ENCODE results near the gene AZIN2.

Gene AZIN2

DNA sequence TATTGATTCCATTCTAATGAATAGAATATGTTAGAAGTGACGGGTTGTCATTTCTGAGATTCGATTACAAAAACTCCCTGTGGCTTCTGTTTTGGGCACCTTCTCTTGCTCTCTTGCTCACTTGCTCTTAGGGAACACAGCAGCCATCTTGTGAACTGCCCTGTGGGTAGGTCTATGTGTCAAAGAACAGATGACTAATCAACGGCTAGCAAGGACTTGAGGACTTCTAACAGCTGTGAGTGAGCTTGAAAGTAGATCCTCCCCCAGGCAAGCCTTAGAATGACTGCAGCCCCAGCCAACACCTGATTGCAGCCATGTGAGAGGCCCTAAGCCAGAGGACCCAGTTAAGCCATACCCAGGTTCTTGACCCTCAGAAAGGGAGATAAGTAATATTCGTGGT is 49.3 kb downstream of the AZIN2 start:
- Histone ChIP-seq H2AFZ (ENCODE audit: low read depth, low read length, severe bottlenecking) (no peak overlapping the region), H3F3A (ENCODE audit: insufficient read depth) (peaks cover 8% of the 10 kb centered on the region; the same call in 1 of the 2 replicates), H3K27ac (ENCODE audit: low read depth, low read length) (no peak overlapping the region), H3K4me3 (ENCODE audit: insufficient read depth, low read length, poor library complexity, severe bottlenecking) (no peak overlapping the region), H3K9me2 (replicated peaks; ENCODE audit: insufficient read depth, low read length) (no peaks in the 10 kb centered on the region), H3K79me2 (ENCODE audit: insufficient read depth, low read length) (no peaks in the 10 kb centered on the region), H3K27me3 (ENCODE audit: low read length) (no peaks in the 10 kb centered on the region), H3K9me3 (ENCODE audit: insufficient read depth, low read length) (no peaks in the 10 kb centered on the region), H3K9ac (ENCODE audit: low read length) (no peak overlapping the region), H4K20me1 (ENCODE audit: low read depth, low read length) (no peaks in the 10 kb centered on the region), H3K4me2 (ENCODE audit: low read depth, low read length, poor library complexity, severe bottlenecking) (no peak overlapping the region), H3K36me3 (ENCODE audit: low read length) (no peaks in the 10 kb centered on the region)
- TF ChIP-seq, protein P1, sequence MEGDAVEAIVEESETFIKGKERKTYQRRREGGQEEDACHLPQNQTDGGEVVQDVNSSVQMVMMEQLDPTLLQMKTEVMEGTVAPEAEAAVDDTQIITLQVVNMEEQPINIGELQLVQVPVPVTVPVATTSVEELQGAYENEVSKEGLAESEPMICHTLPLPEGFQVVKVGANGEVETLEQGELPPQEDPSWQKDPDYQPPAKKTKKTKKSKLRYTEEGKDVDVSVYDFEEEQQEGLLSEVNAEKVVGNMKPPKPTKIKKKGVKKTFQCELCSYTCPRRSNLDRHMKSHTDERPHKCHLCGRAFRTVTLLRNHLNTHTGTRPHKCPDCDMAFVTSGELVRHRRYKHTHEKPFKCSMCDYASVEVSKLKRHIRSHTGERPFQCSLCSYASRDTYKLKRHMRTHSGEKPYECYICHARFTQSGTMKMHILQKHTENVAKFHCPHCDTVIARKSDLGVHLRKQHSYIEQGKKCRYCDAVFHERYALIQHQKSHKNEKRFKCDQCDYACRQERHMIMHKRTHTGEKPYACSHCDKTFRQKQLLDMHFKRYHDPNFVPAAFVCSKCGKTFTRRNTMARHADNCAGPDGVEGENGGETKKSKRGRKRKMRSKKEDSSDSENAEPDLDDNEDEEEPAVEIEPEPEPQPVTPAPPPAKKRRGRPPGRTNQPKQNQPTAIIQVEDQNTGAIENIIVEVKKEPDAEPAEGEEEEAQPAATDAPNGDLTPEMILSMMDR (IDR thresholded peaks at IDR 0.05; ENCODE audit: insufficient read depth, low read length, poor library complexity, severe bottlenecking), result no peak
- no peak for TF ChIP-seq EZH2phosphoT487 (conservative IDR thresholded peaks at IDR 0.05; ENCODE audit: low read length)

GRCh38 chr1:33131191-33131590 is 50.2 kb downstream of the AZIN2 start:
- H3K4me2 ChIP-seq (ENCODE audit: low read depth, low read length, poor library complexity, severe bottlenecking), result no peak overlapping the region
- H3K9me2 ChIP-seq (replicated peaks; ENCODE audit: insufficient read depth, low read length), result no peaks in the 10 kb centered on the region
- no peaks in the 10 kb centered on the region for H3K9me3 ChIP-seq (ENCODE audit: insufficient read depth, low read length)
- H4K20me1 ChIP-seq (ENCODE audit: low read depth, low read length), result no peaks in the 10 kb centered on the region
- H2AFZ ChIP-seq (ENCODE audit: low read depth, low read length, severe bottlenecking), result no peak overlapping the region
- no peaks in the 10 kb centered on the region for H3K36me3 ChIP-seq (ENCODE audit: low read length)
- no peak overlapping the region for H3K4me3 ChIP-seq (ENCODE audit: insufficient read depth, low read length, poor library complexity, severe bottlenecking)
- no peaks in the 10 kb centered on the region for H3K79me2 ChIP-seq (ENCODE audit: insufficient read depth, low read length)
- H3K27ac ChIP-seq (ENCODE audit: low read depth, low read length), result no peak overlapping the region
- H3K27me3 ChIP-seq (ENCODE audit: low read length), result no peaks in the 10 kb centered on the region
- H3K9ac ChIP-seq (ENCODE audit: low read length), result no peak overlapping the region
- H3F3A ChIP-seq (ENCODE audit: insufficient read depth), result peaks cover 4% of the 10 kb centered on the region; the same call in 1 of the 2 replicates
- no peak for TF ChIP-seq EZH2phosphoT487 (conservative IDR thresholded peaks at IDR 0.05; ENCODE audit: low read length)
- TF ChIP-seq, protein P1 (IDR thresholded peaks at IDR 0.05; ENCODE audit: insufficient read depth, low read length, poor library complexity, severe bottlenecking), result no peak

DNA sequence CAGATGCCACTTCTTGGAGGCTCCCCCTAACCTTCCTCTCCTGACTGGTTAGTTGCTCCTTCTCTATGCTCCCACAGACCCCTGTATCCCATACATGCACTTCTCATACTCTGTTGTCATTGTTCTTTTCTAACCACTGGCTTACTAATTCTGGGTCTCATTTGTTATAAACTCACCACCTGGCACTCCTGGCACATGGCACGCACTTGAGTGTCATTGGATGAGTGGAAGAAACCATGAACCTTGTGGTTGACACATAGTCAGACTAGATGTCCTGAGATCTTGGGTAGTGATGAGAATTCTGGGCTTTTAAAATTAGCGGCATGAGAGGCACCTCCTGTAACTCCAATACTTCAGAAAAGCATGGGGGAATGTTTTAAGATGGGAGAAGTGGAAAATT is 51.6 kb downstream of the AZIN2 start:
- Histone ChIP-seq H3K9me2 (replicated peaks; ENCODE audit: insufficient read depth, low read length) (no peaks in the 10 kb centered on the region), H3K27me3 (ENCODE audit: low read length) (no peaks in the 10 kb centered on the region), H3F3A (ENCODE audit: insufficient read depth) (no peaks in the 10 kb centered on the region), H3K36me3 (ENCODE audit: low read length) (no peaks in the 10 kb centered on the region), H3K9me3 (ENCODE audit: insufficient read depth, low read length) (no peaks in the 10 kb centered on the region), H3K79me2 (ENCODE audit: insufficient read depth, low read length) (no peaks in the 10 kb centered on the region), H3K9ac (ENCODE audit: low read length) (no peak overlapping the region), H3K27ac (ENCODE audit: low read depth, low read length) (no peak overlapping the region), H3K4me3 (ENCODE audit: insufficient read depth, low read length, poor library complexity, severe bottlenecking) (no peak overlapping the region), H2AFZ (ENCODE audit: low read depth, low read length, severe bottlenecking) (no peak overlapping the region), H4K20me1 (ENCODE audit: low read depth, low read length) (no peaks in the 10 kb centered on the region), H3K4me2 (ENCODE audit: low read depth, low read length, poor library complexity, severe bottlenecking) (no peak overlapping the region)
- TF ChIP-seq EZH2phosphoT487 (conservative IDR thresholded peaks at IDR 0.05; ENCODE audit: low read length), result no peak
- TF ChIP-seq, protein P1 (IDR thresholded peaks at IDR 0.05; ENCODE audit: insufficient read depth, low read length, poor library complexity, severe bottlenecking), result no peak

Measured in SU-DHL-6 (cell line).